GM23338 (cell line): ENCODE results near the gene CD9. TPM values are rescaled to one million over a fixed set of nuclear protein-coding genes. Genes with fewer than 3 reads are reported as not detected.

Experiments used
- ATAC-seq: fragments of 200-7000 bp; cut with Tn5 transposase; 3 replicates; pipeline ENCODE4 v1.9.1; 2020
- DNase-seq: peaks from one replicate; pipeline ENCODE4 v3.0.0-alpha.2; 2015; ENCODE audit warnings: low spot score
- H2AFZ ChIP-seq: fragments of 200-600 bp; sonication (generic); 2 replicates; pipeline ENCODE4 v1.8.0; 2016; ENCODE audit warnings: antibody characterized with exemption, mild to moderate bottlenecking, moderate library complexity
- H3F3A ChIP-seq: fragments of 200-600 bp; sonication (generic); replicated peaks from 2 replicates; pipeline ENCODE4 v1.8.0; 2017; ENCODE audit warnings: antibody characterized with exemption, mixed run types, low read depth
- H3K27ac ChIP-seq: fragments of 200-600 bp; sonication (generic); 2 replicates; pipeline ENCODE4 v1.6.1; 2016; ENCODE audit warnings: low read depth
- H3K27me3 ChIP-seq: fragments of 200-600 bp; sonication (generic); 2 replicates; pipeline ENCODE4 v1.8.0; 2016; ENCODE audit warnings: mild to moderate bottlenecking, mixed run types, moderate library complexity; ENCODE audit not compliant: insufficient read depth
- H3K36me3 ChIP-seq: fragments of 200-600 bp; sonication (generic); 2 replicates; pipeline ENCODE4 v1.8.0; 2016; ENCODE audit warnings: mild to moderate bottlenecking; ENCODE audit not compliant: insufficient read depth
- H3K4me1 ChIP-seq: fragments of 200-600 bp; sonication (generic); 2 replicates; pipeline ENCODE4 v1.8.0; 2016; ENCODE audit warnings: mild to moderate bottlenecking, moderate library complexity; ENCODE audit not compliant: insufficient read depth
- H3K4me2 ChIP-seq: fragments of 200-600 bp; sonication (generic); 2 replicates; pipeline ENCODE4 v1.7.1; 2017; ENCODE audit warnings: mixed run types
- H3K4me3 ChIP-seq: fragments of 200-600 bp; sonication (generic); 2 replicates; pipeline ENCODE4 v1.6.1; 2016; ENCODE audit warnings: mixed run types
- H3K79me2 ChIP-seq: fragments of 200-600 bp; sonication (generic); replicated peaks from 2 replicates; pipeline ENCODE4 v1.8.0; 2017; ENCODE audit warnings: mild to moderate bottlenecking; ENCODE audit not compliant: insufficient read depth
- H3K9me2 ChIP-seq: fragments of 200-600 bp; sonication (generic); 2 replicates; pipeline ENCODE4 v1.8.0; 2017; ENCODE audit not compliant: insufficient read depth
- H4K20me1 ChIP-seq: fragments of 200-600 bp; sonication (generic); replicated peaks from 2 replicates; pipeline ENCODE4 v1.8.0; 2017; ENCODE audit warnings: mild to moderate bottlenecking; ENCODE audit not compliant: insufficient read depth
- H3K27ac Mint-ChIP-seq: 2 replicates; pipeline ENCODE4 v1.8.0; 2020; ENCODE audit warnings: inconsistent platforms, mild to moderate bottlenecking, moderate library complexity, mixed read lengths
- H3K27me3 Mint-ChIP-seq: 3 replicates; pipeline ENCODE4 v1.8.0; 2022; ENCODE audit warnings: low read depth, mild to moderate bottlenecking, moderate library complexity, mixed read lengths, inconsistent platforms; ENCODE audit not compliant: insufficient read depth, poor library complexity
- H3K36me3 Mint-ChIP-seq: 3 replicates; pipeline ENCODE4 v1.8.0; 2021; ENCODE audit warnings: low read depth, mild to moderate bottlenecking, inconsistent platforms, moderate library complexity, mixed read lengths
- H3K4me1 Mint-ChIP-seq: 3 replicates; pipeline ENCODE4 v1.8.0; 2020; ENCODE audit warnings: mild to moderate bottlenecking, inconsistent platforms, mixed read lengths
- H3K4me3 Mint-ChIP-seq: 3 replicates; pipeline ENCODE4 v1.8.0; 2021; ENCODE audit warnings: moderate library complexity, mild to moderate bottlenecking, inconsistent platforms, mixed read lengths
- H3K9me3 Mint-ChIP-seq: 3 replicates; pipeline ENCODE4 v1.8.0; 2020; ENCODE audit warnings: moderate library complexity, mild to moderate bottlenecking, inconsistent platforms, mixed read lengths
- CREB1 ChIP-seq: fragments of 250-450 bp; sonication (Bioruptor Pico); IDR thresholded peaks from 2 replicates; pipeline ENCODE4 v1.5.0; 2020; ENCODE audit warnings: low read depth, mild to moderate bottlenecking, moderate library complexity
- EZH2 ChIP-seq: fragments of 200-600 bp; sonication (generic); IDR thresholded peaks from one replicate; pipeline ENCODE4 v1.8.0; 2017; ENCODE audit warnings: antibody characterized with exemption, mild to moderate bottlenecking, low read depth; ENCODE audit not compliant: unreplicated experiment
- EZH2phosphoT487 ChIP-seq: fragments of 200-600 bp; sonication (generic); IDR thresholded peaks from one replicate; pipeline ENCODE4 v1.8.1; 2018; ENCODE audit warnings: antibody characterized with exemption; ENCODE audit not compliant: unreplicated experiment
- JUNB ChIP-seq: IDR thresholded peaks from one replicate; pipeline ENCODE4 v1.6.1; 2016; ENCODE audit warnings: antibody characterized with exemption; ENCODE audit not compliant: unreplicated experiment
- NANOG ChIP-seq: IDR thresholded peaks from 2 replicates; pipeline ENCODE4 v1.6.1; 2016; ENCODE audit warnings: antibody characterized with exemption, borderline replicate concordance
- POLR2AphosphoS5 ChIP-seq: IDR thresholded peaks from 2 replicates; pipeline ENCODE4 v1.6.1; 2016; ENCODE audit warnings: antibody characterized with exemption, low read depth
- STAT1 ChIP-seq: IDR thresholded peaks from one replicate; pipeline ENCODE4 v1.6.1; 2016; ENCODE audit warnings: antibody characterized with exemption; ENCODE audit not compliant: unreplicated experiment
- ZNF114 ChIP-seq: fragments of 250-450 bp; sonication (Bioruptor Pico); IDR thresholded peaks from 2 replicates; pipeline ENCODE4 v1.5.0; 2020; ENCODE audit warnings: mild to moderate bottlenecking, moderate library complexity
- ZNF331 ChIP-seq: fragments of 250-450 bp; sonication (Bioruptor Pico); IDR thresholded peaks from 2 replicates; pipeline ENCODE4 v1.5.0; 2020; ENCODE audit warnings: low read depth, mild to moderate bottlenecking, moderate library complexity
- polyA plus RNA-seq: library from polyadenylated mRNA; unstranded; fragments of >200 nt; fragmentation: Nextera tagmentation; extraction: Ambion mirVana; gene quantifications from 2 replicates; pipeline ENCODE4 v1.2.1, GENCODE V29; 2016
- total RNA-seq: library from RNA; depleted of rRNA; stranded (reverse); fragments of >200 nt; shearing (Covaris generic); gene quantifications from 2 replicates; pipeline ENCODE4 v1.2.3, GENCODE V29; 2014
- TF ChIP-seq, protein P1 (sequence below): fragments of 250-450 bp; sonication (Bioruptor Pico); IDR thresholded peaks from 2 replicates; pipeline ENCODE4 v1.5.0; 2020; ENCODE audit warnings: mild to moderate bottlenecking, moderate library complexity
- TF ChIP-seq, protein P2 (sequence below): IDR thresholded peaks from 2 replicates; pipeline ENCODE4 v1.6.1; 2016; ENCODE audit warnings: antibody characterized with exemption
- TF ChIP-seq, protein P3 (sequence below): IDR thresholded peaks from one replicate; pipeline ENCODE4 v1.6.1; 2018; ENCODE audit warnings: antibody characterized with exemption; ENCODE audit not compliant: unreplicated experiment

The CD9 gene
- total and polyA plus RNA-seq, 2 experiments from 2014 or later: 222 to 251 TPM

DNA sequence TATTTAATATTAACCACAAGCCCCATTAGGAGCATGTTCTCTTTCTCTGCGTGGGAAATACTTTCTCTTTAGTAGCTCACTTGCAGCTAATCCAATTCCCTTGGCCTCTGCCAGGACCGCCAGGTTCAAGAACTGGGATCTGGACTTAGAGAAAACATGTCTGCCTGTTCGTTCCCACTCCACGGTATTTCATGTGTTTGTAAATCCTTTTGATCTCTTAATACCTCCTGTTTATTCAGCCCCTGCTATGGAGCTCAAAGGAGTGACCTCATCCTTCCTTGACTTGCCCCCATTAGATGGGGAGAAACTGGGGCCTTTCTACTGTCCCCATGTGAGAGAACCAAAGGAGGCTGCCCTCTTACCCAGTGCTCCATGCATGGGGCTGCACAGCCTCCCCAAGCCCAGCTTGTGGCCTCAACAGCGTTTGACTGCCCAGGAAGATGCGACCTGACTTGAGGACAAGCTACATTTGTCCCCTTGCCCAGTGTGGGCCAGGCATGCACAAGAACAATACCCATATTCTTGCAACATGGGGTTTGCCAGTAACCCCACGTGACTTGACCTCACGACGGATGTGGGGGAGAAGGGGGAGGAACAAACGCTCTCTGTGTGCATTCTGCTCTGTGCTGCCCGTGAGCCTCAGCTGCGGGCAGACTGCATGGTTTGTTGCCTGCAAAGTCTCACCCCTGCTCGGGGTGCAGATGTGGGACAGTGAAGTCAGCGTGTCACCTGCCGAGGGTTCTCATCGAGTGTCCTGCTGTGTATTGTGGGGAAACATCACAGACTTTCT, 30.3 kb downstream of the CD9 start:
- Mint-ChIP-seq H3K4me1 (peaks cover 33% of the 10 kb centered on the region), H3K27me3 (peaks cover 5% of the 10 kb centered on the region), H3K36me3 (peaks cover 68% of the 10 kb centered on the region), H3K27ac (peak overlapping the region; percentile 75; the same call in 1 of the 2 replicates), H3K9me3 (no peaks in the 10 kb centered on the region), H3K4me3 (no peak overlapping the region; the same call in 2 of the 3 replicates)
- peaks cover 15% of the 10 kb centered on the region; the same call in 1 of the 2 replicates for H3K4me1 ChIP-seq
- H4K20me1 ChIP-seq: peaks cover 27% of the 10 kb centered on the region
- peaks cover 8% of the 10 kb centered on the region; the same call in 1 of the 2 replicates for H3F3A ChIP-seq
- no peaks in the 10 kb centered on the region for H3K27me3 ChIP-seq
- H3K36me3 ChIP-seq: peaks cover 20% of the 10 kb centered on the region
- TF ChIP-seq NANOG (no peak), JUNB (no peak), ZNF331 (CRISPR knock-in tag) (no peak), STAT1 (no peak), ZNF114 (no peak), EZH2phosphoT487 (no peak), CREB1 (no peak), EZH2 (no peak), POLR2AphosphoS5 (no peak)
- TF ChIP-seq, protein P1, sequence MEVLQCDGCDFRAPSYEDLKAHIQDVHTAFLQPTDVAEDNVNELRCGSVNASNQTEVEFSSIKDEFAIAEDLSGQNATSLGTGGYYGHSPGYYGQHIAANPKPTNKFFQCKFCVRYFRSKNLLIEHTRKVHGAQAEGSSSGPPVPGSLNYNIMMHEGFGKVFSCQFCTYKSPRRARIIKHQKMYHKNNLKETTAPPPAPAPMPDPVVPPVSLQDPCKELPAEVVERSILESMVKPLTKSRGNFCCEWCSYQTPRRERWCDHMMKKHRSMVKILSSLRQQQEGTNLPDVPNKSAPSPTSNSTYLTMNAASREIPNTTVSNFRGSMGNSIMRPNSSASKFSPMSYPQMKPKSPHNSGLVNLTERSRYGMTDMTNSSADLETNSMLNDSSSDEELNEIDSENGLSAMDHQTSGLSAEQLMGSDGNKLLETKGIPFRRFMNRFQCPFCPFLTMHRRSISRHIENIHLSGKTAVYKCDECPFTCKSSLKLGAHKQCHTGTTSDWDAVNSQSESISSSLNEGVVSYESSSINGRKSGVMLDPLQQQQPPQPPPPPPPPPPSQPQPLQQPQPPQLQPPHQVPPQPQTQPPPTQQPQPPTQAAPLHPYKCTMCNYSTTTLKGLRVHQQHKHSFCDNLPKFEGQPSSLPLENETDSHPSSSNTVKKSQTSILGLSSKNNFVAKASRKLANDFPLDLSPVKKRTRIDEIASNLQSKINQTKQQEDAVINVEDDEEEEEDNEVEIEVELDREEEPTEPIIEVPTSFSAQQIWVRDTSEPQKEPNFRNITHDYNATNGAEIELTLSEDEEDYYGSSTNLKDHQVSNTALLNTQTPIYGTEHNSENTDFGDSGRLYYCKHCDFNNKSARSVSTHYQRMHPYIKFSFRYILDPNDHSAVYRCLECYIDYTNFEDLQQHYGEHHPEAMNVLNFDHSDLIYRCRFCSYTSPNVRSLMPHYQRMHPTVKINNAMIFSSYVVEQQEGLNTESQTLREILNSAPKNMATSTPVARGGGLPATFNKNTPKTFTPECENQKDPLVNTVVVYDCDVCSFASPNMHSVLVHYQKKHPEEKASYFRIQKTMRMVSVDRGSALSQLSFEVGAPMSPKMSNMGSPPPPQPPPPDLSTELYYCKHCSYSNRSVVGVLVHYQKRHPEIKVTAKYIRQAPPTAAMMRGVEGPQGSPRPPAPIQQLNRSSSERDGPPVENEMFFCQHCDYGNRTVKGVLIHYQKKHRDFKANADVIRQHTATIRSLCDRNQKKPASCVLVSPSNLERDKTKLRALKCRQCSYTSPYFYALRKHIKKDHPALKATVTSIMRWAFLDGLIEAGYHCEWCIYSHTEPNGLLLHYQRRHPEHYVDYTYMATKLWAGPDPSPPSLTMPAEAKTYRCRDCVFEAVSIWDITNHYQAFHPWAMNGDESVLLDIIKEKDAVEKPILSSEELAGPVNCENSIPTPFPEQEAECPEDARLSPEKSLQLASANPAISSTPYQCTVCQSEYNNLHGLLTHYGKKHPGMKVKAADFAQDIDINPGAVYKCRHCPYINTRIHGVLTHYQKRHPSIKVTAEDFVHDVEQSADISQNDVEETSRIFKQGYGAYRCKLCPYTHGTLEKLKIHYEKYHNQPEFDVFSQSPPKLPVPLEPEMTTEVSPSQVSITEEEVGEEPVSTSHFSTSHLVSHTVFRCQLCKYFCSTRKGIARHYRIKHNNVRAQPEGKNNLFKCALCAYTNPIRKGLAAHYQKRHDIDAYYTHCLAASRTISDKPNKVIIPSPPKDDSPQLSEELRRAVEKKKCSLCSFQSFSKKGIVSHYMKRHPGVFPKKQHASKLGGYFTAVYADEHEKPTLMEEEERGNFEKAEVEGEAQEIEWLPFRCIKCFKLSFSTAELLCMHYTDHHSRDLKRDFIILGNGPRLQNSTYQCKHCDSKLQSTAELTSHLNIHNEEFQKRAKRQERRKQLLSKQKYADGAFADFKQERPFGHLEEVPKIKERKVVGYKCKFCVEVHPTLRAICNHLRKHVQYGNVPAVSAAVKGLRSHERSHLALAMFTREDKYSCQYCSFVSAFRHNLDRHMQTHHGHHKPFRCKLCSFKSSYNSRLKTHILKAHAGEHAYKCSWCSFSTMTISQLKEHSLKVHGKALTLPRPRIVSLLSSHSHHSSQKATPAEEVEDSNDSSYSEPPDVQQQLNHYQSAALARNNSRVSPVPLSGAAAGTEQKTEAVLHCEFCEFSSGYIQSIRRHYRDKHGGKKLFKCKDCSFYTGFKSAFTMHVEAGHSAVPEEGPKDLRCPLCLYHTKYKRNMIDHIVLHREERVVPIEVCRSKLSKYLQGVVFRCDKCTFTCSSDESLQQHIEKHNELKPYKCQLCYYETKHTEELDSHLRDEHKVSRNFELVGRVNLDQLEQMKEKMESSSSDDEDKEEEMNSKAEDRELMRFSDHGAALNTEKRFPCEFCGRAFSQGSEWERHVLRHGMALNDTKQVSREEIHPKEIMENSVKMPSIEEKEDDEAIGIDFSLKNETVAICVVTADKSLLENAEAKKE (CRISPR knock-in tag): no peak
- TF ChIP-seq, protein P2, sequence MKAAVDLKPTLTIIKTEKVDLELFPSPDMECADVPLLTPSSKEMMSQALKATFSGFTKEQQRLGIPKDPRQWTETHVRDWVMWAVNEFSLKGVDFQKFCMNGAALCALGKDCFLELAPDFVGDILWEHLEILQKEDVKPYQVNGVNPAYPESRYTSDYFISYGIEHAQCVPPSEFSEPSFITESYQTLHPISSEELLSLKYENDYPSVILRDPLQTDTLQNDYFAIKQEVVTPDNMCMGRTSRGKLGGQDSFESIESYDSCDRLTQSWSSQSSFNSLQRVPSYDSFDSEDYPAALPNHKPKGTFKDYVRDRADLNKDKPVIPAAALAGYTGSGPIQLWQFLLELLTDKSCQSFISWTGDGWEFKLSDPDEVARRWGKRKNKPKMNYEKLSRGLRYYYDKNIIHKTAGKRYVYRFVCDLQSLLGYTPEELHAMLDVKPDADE: no peak
- TF ChIP-seq, protein P3, sequence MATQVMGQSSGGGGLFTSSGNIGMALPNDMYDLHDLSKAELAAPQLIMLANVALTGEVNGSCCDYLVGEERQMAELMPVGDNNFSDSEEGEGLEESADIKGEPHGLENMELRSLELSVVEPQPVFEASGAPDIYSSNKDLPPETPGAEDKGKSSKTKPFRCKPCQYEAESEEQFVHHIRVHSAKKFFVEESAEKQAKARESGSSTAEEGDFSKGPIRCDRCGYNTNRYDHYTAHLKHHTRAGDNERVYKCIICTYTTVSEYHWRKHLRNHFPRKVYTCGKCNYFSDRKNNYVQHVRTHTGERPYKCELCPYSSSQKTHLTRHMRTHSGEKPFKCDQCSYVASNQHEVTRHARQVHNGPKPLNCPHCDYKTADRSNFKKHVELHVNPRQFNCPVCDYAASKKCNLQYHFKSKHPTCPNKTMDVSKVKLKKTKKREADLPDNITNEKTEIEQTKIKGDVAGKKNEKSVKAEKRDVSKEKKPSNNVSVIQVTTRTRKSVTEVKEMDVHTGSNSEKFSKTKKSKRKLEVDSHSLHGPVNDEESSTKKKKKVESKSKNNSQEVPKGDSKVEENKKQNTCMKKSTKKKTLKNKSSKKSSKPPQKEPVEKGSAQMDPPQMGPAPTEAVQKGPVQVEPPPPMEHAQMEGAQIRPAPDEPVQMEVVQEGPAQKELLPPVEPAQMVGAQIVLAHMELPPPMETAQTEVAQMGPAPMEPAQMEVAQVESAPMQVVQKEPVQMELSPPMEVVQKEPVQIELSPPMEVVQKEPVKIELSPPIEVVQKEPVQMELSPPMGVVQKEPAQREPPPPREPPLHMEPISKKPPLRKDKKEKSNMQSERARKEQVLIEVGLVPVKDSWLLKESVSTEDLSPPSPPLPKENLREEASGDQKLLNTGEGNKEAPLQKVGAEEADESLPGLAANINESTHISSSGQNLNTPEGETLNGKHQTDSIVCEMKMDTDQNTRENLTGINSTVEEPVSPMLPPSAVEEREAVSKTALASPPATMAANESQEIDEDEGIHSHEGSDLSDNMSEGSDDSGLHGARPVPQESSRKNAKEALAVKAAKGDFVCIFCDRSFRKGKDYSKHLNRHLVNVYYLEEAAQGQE: no peak
- H3K79me2 ChIP-seq: peaks cover 51% of the 10 kb centered on the region
- H2AFZ ChIP-seq: no peak overlapping the region
- ATAC-seq (no peak), DNase-seq (no peak)
- no peak overlapping the region for H3K4me2 ChIP-seq
- H3K4me3 ChIP-seq: no peak overlapping the region
- H3K9me2 ChIP-seq: no peaks in the 10 kb centered on the region
- peak overlapping the region; percentile 50; the same call in 1 of the 2 replicates for H3K27ac ChIP-seq
